ENCODE data around the gene GPSM1.

The GPSM1 gene

GRCh38 chr9:136333486-136333885, 6.1 kb downstream of the GPSM1 start:
- no peak for DNase-seq

- DNase-seq, result no peak
These were observed 7.2 kb downstream of the GPSM1 start for GRCh38 chr9:136334541-136334940.

- DNase-seq, result no peak
These were observed 8.2 kb downstream of the GPSM1 start for GRCh38 chr9:136335296-136336155.

DNA sequence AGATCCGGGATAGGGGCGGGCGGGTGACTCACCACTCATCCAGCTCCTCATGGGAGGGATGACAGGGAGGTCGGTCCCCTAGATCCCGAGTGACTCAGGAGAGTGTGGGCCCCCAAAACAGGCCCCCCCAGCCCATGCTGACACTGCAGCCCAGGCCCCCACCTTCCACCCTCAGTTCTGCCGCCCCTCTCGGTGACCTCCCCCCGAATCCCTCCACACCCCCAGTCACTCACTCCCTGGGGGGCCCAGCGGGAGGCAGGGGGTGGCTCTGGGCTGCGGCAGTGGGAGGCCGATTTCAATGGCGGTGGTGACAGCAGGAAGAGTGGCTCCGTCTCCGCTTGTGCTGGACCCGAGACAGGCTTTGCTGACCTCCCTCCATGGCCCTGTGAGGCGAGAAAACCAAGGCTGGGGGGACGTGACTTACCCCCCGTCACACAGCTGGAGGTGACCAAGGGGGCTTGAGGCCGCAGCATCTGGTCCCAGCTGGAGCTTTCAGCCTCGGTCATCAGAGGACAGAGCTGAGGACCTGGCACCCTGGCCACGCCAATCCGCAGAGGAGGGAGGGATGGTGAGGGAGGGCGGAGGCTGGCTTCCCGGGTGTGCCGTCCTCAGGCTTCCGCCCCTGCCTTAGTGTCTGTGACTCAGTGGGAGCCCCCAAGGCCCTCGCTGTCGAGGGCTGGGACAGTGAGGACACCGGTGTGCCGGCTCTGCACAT, 9.0 kb downstream of the GPSM1 start:
- DNase-seq, result no peak

DNA sequence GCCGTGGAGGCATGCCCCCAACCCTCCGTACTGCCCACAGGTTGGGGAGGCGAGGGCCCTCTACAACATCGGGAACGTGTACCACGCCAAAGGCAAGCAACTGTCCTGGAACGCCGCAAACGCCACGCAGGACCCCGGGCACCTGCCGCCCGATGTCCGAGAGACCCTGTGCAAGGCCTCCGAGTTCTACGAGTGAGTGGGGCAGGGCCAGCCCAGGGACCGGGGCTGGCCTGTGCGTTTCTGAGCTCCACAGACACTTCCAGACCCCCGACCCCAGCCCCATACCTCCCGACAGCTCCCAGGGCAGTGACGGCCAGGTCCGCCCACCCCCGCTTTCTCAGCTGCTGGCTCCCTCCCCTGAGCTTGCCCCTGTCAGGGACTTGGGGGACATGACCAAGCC, 9.5 kb downstream of the GPSM1 start:
- no peak for DNase-seq

- no peak for DNase-seq
These were observed 10.4 kb downstream of the GPSM1 start for GRCh38 chr9:136337416-136338395.

- DNase-seq, result no peak
These were observed 11.2 kb downstream of the GPSM1 start for GRCh38 chr9:136338511-136338910.

DNA sequence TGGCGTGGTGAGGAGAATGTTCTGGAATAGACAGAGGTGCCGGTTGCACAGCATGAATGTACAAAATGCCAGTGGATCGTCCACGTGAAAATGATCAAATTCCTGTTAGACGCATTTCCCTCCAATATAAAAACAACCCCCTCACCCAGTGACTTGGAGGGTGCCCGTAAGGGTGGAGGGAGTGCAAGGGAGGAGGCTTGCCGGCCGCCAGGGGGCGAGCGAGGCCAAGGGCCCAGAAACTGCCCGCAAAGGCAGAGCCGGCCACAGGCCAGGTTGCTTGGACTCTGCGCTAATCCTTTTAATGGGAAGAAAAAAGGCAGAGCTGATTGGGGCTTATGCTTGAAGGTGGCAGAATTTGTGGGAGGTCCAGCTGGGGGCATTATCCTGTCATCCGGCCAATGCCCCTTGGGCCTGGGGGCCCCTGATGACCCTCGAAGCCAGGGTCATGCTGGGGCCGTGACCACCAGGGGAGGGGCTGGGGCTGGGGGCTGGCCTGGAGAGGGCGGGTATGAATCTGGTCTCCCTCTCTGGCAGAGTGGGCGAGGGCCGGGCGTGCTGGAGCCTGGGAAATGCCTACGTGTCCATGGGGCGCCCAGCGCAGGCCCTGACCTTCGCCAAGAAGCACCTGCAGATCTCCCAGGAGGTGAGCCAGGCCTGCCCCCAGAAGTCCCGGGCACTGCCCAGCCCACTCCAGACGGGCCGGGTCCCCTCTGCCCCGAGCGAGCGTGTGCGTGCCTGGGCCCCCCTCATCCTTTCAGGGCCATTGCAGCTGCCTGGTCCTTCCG, 12.0 kb downstream of the GPSM1 start:
- DNase-seq, result peak in 1 of 5 experiments; percentile 35

DNA sequence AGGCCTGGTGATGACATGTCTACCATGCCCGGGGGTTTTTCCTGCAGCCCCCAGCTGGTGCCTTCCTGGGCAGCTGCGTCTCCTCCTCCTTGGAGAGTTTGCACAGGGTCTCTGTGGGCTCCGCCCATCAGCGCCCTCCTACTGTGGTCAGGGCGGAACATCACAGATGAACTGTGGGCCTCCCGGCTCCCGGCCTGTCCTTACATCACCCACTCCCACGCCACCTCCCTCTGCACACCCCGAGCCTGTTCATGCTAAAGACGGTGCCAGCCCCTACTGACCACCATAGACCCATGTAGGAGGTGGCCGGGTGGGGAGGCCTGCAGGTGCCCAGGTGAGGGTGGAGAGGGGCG, 12.6 kb downstream of the GPSM1 start:
- DNase-seq, result no peak

GRCh38 chr9:136340356-136341041, 13.2 kb downstream of the GPSM1 start:
- DNase-seq, result no peak

DNA sequence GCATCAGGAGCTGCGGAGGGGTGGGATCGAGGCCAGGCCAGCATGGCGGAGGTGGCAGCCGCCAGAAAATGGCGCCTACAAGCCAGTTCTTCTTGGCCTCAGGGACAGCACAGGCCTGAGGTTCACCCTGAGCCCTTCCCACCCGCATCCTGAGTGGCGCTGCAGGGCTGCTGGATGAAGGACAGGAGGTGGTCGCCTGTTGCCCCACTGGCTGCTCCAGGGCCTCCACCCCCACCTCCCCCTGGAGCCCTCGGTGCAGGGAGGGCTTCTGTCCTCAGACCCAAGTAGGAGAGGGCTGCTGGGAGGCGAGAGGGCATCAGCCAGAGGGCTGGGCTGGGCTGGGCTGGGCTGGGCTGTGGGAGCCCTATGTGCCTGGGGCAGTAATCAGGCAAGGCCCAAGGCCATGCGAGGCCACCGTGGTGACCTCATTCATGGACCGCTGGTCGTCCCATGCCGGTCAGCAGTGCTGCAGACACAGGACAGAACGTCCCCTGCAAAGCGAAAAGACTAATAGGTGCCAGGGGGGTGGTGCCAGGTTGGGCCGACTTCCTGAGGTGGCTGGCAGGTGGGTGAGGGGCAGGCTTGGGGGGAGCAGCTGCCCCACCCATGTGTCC, 13.8 kb downstream of the GPSM1 start:
- no peak for DNase-seq

- no peak for DNase-seq
These were observed 14.4 kb downstream of the GPSM1 start for GRCh38 chr9:136341769-136342168.

DNA sequence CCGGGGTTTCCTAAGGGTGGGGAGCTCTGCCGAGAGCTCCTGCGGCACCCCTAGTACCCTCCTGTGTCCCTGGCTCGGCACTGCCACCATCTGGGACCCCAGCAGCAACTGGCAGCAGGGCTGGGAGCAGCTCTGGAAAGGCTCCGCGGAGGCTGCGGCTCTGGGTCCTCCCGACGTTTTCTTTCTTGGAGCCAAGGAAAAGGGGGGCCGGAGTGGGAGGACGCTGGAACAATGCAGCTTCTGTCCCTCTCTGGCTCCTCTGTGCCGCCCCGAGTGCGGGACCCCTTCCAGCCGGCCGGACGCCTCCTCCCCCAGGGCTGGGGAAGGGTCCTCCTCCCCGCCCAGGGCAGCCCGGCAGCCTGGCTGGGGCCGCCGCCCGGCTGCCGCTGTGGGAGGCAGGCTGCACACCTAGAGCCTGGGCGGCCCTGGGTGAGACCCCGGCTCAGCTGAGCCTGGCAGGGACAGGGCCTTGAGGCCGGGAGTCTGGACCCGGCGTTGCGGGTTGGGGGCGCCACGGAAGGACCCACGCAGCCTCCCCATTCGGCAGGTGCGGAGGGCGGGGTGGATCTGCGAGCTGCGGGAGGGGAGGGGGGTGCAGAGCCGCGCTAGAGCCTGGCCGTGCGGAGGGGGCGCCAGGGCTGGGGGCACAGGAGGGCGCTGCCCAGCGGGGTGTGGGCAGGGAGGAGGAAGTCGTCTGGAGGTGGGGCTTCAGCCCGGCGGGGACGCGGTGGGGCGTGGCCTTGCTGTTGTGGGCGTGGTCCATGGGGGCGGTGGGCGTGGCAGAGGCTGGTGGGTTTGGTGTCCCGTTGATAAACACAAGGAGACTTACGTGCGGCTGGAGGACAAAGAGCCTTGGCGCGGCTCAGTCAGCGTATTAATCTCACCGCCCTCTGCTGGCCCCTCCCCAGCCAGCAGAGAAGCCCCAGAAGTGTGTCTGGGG, 15.1 kb downstream of the GPSM1 start:
- peak in 4 of 5 experiments; percentile 19 to 68 (median 46) for DNase-seq

DNA sequence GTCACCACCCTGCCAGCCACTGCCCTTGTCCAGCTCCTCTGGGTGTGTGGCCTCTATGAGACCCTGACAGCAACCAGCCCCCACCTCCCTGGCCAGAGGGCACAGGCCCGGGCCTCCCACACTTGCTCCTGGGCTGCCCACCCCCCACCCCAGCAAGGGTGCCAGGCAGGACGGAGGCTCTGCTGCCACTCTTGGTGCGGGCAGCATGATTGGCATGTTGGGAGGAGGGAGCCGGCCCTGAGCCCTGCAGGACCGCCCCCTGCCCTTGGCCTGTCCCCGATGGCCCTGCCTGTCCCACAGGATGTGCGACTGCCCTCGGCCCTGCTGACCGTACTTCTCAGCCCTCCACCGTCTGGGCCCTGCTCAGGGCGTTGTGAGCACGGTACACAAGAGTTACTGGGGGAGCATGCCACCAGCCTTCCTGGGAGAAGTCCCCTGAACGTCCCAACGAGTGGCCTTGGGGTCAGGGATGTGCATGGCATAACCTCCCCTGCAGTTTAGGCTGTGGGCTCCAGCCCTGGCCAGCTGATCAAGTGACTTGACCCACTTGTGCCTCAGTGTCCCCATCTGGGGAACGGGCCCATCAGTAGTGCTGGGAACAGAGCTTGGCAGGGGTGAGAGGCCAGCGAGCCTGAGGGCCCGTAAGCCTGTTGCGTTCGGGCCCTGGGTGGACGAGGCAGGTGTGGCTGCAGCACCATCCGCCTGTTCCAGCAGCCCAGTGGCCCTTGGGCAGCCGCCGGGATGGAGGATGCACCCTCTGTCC, 16.0 kb downstream of the GPSM1 start:
- DNase-seq, result no peak

- DNase-seq, result no peak
These were observed 16.5 kb downstream of the GPSM1 start for GRCh38 chr9:136343884-136344269.

DNA sequence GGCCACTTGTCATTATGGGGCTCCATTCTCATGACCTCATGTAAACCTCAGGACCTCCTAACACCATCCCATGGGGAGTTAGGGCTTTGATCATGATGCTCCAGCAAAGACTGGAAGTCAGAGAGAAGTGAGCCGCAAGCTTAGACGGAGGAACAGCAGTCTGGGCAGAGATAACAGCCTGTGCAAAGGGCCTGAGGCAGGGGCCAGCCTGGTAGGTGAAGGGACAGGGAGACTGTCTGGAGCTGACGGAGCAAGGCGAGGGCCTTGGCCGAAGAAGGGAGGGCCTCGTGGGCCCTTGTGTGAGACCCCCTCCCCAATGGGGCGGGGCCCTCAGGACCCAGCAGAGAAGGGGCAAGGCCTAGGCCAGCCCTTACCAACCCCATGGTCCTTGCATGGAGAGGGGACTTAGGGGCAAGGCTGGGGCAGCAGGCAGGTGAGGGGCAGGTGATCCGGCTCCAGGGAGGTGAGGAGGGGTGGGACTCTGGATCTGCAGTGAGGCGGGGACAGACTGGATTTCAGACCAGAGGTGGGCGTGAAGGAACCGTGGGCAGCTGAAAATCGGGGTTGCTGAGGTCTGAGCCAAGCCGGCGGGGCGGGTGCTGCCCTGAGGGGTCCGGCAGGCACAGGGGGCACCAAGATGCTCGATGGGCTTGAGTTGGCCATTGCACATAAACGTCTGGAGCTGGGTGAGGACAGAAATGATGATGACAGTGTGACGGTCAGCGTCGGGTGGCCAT, 17.4 kb downstream of the GPSM1 start:
- no peak for DNase-seq

DNA sequence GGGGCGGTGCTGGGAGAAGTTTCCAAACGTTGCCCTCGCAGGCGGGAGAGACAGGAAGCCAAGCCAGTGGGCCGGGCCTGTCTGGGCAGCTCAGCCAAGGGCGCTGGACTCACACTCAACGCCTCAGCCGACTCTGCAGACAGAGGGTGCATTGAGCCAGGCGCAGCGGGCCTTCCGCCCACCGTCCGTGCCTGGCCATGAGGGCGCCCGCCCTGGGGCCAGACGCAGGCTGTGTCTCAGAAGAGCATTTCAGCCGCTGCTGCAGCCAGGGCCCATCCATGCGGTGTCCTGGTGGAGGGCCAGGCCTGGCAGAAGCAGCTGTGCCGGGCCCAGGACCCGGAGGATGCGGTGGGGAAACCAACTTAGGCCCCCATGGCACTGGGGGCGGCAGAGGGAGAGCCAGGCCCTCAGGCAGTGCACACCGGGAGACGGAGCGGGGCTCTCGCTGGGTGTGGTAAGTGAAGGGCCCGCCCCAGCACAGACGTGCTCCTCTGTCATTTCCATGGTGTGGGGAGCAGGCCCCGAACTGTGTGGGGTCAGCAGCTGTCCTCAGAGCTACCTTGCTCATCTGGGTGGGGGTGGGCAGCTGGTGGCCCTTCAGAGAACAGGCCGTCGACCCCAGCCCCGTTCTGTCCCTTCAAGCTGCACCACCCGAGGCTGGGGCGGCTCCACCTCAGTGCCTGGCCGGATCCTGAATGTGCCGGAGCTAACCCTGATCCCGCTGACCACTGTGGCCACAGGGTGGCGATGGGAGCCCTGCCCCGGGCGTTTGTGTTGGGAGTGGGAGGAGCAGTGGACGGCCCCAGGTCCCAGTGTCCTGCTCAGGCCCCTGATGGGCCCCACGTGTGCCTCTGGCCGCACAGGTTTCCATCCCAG, 18.2 kb downstream of the GPSM1 start:
- no peak for DNase-seq

DNA sequence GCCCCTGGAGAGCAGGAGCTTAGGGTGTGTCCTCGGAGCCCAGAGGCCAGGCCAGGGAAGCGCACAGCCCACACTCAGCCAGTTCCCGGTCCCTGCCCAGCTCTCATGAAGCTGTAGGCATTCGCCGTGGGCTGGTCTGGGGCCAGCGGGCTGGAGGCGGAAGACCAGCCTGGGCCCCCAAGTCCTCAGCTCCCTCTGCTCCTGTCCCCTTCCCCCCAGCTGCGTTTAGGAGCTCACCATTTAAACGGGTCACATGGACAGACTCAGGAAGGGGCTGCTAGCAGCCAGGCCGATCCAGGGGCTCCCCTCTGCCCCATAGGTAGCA, 18.8 kb downstream of the GPSM1 start:
- no peak for DNase-seq

All from T-helper 2 cell (primary cell).